ENCODE results near the gene CCDC148.

The CCDC148 gene

DNA sequence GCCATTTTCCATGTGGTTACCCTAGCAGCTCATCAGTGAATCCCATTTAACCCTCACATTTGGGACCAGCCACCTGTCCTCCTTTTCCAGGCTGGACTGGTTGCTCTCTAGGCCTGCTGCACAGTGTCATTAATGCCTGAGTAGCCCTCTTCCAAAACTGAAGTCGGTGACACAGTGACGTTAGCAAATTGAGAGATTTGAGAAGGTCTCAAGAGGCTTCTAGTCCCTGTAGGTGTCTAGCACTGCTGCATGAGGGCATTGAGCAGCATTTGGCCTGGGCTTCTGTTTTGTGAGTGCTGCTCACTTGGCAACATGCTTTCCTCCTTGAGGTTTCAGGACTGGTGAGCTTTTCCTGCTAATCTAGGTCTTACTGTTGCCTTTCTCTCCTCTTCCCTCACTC lies 36.9 kb upstream of the CCDC148 start:
- TF ChIP-seq, protein P1, sequence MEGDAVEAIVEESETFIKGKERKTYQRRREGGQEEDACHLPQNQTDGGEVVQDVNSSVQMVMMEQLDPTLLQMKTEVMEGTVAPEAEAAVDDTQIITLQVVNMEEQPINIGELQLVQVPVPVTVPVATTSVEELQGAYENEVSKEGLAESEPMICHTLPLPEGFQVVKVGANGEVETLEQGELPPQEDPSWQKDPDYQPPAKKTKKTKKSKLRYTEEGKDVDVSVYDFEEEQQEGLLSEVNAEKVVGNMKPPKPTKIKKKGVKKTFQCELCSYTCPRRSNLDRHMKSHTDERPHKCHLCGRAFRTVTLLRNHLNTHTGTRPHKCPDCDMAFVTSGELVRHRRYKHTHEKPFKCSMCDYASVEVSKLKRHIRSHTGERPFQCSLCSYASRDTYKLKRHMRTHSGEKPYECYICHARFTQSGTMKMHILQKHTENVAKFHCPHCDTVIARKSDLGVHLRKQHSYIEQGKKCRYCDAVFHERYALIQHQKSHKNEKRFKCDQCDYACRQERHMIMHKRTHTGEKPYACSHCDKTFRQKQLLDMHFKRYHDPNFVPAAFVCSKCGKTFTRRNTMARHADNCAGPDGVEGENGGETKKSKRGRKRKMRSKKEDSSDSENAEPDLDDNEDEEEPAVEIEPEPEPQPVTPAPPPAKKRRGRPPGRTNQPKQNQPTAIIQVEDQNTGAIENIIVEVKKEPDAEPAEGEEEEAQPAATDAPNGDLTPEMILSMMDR (IDR thresholded peaks at IDR 0.05; ENCODE audit: insufficient read depth, low read length, missing control alignments), result no peak
- H3K4me3 ChIP-seq (ENCODE audit: low read depth, low read length), result no peak overlapping the region
- POLR2A ChIA-PET, result no interaction called here
- CTCF ChIA-PET, result no interaction called here
- no peak for DNase-seq (ENCODE audit: low read depth, low spot score)

DNA sequence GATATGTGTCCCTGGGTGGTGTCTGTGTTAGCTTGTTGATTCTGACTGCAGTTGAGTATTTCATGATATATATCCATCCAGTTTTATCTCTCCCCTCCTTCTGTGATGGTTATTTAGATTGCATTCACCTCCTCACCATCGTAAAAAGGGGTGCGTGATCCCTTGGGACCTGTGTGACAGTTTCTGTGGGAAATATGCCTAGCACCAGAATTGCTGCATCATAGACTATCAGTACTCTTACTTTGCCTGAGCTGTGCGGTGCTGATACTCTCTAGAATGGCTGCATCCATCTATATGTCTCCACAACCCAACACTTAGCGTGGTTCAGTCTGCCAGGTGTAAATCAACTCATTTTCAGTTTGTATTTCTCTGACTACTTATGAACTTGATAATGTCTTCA lies 34.5 kb upstream of the CCDC148 start:
- H3K4me3 ChIP-seq (ENCODE audit: low read depth, low read length), result no peak overlapping the region
- DNase-seq (ENCODE audit: low read depth, low spot score), result no peak
- TF ChIP-seq, protein P1 (IDR thresholded peaks at IDR 0.05; ENCODE audit: insufficient read depth, low read length, missing control alignments), result no peak
- ChIA-PET POLR2A (no interaction called here), CTCF (interaction anchor here (1.1 kb wide), 1 partner anchor 83 kb away, joined by 3 read pairs; no protein-coding TSS in a partner anchor)

DNA sequence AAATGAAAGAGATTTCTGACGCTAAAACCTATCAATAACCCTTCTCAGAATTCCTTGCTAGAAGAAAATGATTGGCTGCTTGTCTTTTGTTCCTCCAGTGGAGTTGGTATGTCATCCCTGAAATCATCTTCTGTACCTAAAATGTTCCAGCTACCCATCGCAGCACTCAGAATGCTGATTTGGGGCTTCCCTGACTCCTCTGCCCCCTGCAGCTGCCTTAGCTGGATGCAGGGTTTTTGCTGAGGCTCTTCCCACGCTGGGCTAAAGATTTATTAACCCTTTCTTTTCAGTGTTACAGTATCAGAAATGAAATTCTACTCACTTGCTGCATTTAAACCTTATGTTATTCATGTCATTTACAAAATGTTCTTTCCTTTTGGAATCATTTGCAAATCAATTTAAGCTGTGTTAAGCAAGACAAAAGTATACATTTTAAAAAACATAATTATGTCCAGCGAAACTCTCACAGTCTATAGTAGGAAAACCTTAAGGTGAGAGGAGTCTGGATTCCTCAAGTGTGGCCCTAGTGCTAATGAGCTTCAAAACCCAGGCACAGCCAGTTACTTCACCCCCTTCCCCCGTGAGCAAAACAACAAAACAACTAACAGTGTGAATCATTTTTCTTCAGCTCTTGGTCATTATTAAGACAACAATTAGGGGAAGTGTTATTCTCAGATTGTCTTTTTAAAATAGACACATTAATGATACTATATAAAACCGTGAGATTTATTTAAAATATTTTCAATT lies 33.0 kb upstream of the CCDC148 start:
- DNase-seq (ENCODE audit: low read depth, low spot score), result no peak
- ChIA-PET CTCF (interaction anchor here (0.7 kb wide), 2 partner anchors 12 to 28 kb away, joined by 3 to 4 read pairs; no protein-coding TSS in a partner anchor), POLR2A (no interaction called here)
- no peak overlapping the region for H3K4me3 ChIP-seq (ENCODE audit: low read depth, low read length)
- TF ChIP-seq, protein P1 (IDR thresholded peaks at IDR 0.05; ENCODE audit: insufficient read depth, low read length, missing control alignments), result no peak

DNA sequence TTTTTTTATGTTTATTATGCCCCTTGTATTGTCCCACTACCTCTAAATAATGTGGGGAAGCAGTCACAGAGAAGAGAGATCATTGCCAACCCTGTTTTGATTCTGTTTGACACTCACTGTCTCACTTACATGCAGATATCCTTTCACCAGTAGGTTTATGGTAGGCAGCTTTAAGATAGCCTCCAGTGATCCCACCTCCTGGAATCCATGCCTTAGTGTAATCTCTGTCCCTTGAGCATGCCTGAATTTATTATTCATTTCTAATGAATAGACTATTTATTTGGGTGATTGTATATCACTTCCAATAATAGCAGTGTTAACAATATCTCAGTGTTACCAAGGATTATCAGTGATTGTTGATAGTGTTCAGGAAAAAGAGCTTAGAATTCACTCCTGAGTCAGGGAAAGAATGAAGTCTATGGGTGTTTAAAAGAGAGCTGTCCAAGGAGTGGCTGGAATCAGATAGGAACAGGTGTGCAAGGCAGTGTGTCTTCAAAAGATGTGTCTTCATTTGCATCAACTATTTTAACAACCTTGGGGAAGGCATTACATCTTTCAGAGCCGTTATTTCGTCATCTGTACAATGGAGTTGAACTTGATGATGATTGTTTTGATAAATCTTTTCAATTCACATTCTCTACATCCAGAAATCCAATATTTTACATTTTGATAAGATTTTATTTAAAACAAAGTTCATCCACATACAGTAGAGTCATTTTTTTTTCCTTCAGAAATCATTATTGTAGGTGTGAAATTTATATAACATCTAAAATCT lies 32.1 kb upstream of the CCDC148 start:
- TF ChIP-seq, protein P1 (IDR thresholded peaks at IDR 0.05; ENCODE audit: insufficient read depth, low read length, missing control alignments), result no peak
- ChIA-PET POLR2A (no interaction called here), CTCF (interaction anchor here (1.0 to 1.3 kb wide), 2 partner anchors 9 to 11 kb away, joined by 3 read pairs; no protein-coding TSS in a partner anchor)
- no peak for DNase-seq (ENCODE audit: low read depth, low spot score)
- no peak overlapping the region for H3K4me3 ChIP-seq (ENCODE audit: low read depth, low read length)

DNA sequence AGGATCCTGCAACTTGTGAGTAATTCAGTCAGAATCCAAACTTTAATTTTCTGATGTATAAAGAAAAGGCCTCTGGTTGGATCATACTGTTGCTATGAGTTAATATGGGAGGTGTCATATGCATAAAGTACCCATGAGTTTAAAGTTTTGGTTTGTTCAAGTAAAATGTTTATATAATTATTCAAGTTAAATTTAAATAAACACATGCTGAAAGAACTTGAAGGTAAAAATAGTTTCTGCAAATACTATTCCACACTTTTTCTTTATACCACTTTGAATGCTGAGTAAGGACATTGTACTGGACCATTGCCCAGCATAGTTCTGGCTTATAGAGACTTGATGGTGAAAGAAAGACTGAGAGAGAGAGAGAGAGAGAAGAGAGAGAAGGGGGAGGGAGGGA lies 30.9 kb upstream of the CCDC148 start:
- ChIA-PET CTCF (no interaction called here), POLR2A (no interaction called here)
- peak; percentile 29 for DNase-seq (ENCODE audit: low read depth, low spot score)
- no peak overlapping the region for H3K4me3 ChIP-seq (ENCODE audit: low read depth, low read length)
- TF ChIP-seq, protein P1 (IDR thresholded peaks at IDR 0.05; ENCODE audit: insufficient read depth, low read length, missing control alignments), result no peak

DNA sequence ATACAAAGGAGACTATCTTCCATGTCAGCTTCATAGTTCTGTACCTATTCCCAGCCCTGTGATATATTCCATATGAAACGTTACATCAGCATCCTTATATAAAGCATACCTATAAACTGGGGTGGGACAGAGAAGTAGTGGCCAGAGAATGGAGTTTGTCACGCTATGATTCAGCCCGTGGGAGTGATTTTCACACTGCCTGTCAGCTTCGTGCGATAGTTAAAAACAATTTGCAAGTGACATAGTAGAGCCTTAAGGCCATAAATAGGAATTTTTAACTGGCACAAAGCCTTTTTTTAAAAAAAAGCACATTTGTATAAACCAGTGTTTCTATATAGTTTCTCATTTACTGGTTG lies 30.4 kb upstream of the CCDC148 start:
- no peak overlapping the region for H3K4me3 ChIP-seq (ENCODE audit: low read depth, low read length)
- CTCF ChIA-PET, result interaction anchor here (1.0 kb wide), 1 partner anchor 266 kb away, joined by 4 read pairs; no protein-coding TSS in a partner anchor
- POLR2A ChIA-PET, result no interaction called here
- no peak for DNase-seq (ENCODE audit: low read depth, low spot score)
- TF ChIP-seq, protein P1 (IDR thresholded peaks at IDR 0.05; ENCODE audit: insufficient read depth, low read length, missing control alignments), result no peak
